Measurements from ENCODE around the gene DNAH14. TPM values are rescaled to one million over a fixed set of nuclear protein-coding genes. Genes with fewer than 3 reads are reported as not detected.
"Not testable (repeated sequence)": the region's sequence is repeated elsewhere in the genome, so short reads cannot be mapped to it uniquely, and the experiment has no call there.

Gene DNAH14
- total and polyA plus RNA-seq, 2 donors (not counting 3 experiments of a cell fraction or from before 2014, with no cell fraction given): 1.5 to 7.1 TPM

DNA sequence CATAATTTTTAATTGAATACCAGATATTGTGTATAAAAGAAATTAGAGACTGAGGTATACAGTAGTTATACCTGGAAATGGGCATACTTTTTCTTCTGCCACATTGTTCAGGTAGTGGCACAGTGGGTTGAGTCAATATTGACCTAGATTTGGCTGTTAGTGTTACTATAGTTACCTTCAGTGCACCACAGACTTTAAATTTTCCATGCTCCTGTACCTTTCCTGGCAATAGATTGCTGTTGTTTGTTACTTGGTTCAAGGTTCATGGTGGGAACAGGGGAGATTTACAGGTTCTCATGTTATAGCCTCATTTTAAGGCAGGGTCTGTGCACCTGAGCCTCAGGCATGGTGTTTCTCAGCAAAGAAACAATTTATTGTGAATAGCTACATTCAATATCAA is 279.7 kb downstream of the DNAH14 start:
- no peaks in the 10 kb centered on the region for H3K27me3 ChIP-seq (ENCODE audit: control insufficient read depth in 2 of 2, insufficient read depth in 2 of 2, low read length in 2 of 2)
- ChIA-PET POLR2A (no interaction called here), CTCF (no interaction called here)
- H3K36me3 ChIP-seq (ENCODE audit: control insufficient read depth in 2 of 2, extremely low read depth in 1 of 2, insufficient read depth in 2 of 2, low read length in 2 of 2): no peaks in the 10 kb centered on the region
- TF ChIP-seq JUN (IDR thresholded peaks at IDR 0.05; ENCODE audit: borderline replicate concordance, insufficient read depth, insufficient read length, low read depth) (no peak), POLR2AphosphoS5 (IDR thresholded peaks at IDR 0.05; ENCODE audit: insufficient read depth, low read depth, low read length) (no peak), POLR2A (IDR thresholded peaks at IDR 0.05; ENCODE audit: low read depth, low read length) (no peak), MYC (IDR thresholded peaks at IDR 0.05; ENCODE audit: low read depth, low read length) (no peak), GATA2 (IDR thresholded peaks at IDR 0.05; ENCODE audit: insufficient read depth, insufficient read length, low read depth, low read length) (no peak), EZH2 (IDR thresholded peaks at IDR 0.05; ENCODE audit: borderline replicate concordance, low read depth, low read length, severe bottlenecking) (no peak), FOS (IDR thresholded peaks at IDR 0.05; ENCODE audit: borderline replicate concordance, insufficient read depth, low read length) (no peak)
- TF ChIP-seq, protein P1, sequence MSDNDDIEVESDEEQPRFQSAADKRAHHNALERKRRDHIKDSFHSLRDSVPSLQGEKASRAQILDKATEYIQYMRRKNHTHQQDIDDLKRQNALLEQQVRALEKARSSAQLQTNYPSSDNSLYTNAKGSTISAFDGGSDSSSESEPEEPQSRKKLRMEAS (IDR thresholded peaks at IDR 0.05; ENCODE audit: insufficient read depth, insufficient read length): no peak
- TF ChIP-seq, protein P2, sequence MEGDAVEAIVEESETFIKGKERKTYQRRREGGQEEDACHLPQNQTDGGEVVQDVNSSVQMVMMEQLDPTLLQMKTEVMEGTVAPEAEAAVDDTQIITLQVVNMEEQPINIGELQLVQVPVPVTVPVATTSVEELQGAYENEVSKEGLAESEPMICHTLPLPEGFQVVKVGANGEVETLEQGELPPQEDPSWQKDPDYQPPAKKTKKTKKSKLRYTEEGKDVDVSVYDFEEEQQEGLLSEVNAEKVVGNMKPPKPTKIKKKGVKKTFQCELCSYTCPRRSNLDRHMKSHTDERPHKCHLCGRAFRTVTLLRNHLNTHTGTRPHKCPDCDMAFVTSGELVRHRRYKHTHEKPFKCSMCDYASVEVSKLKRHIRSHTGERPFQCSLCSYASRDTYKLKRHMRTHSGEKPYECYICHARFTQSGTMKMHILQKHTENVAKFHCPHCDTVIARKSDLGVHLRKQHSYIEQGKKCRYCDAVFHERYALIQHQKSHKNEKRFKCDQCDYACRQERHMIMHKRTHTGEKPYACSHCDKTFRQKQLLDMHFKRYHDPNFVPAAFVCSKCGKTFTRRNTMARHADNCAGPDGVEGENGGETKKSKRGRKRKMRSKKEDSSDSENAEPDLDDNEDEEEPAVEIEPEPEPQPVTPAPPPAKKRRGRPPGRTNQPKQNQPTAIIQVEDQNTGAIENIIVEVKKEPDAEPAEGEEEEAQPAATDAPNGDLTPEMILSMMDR (IDR thresholded peaks at IDR 0.05; ENCODE audit: extremely low read depth in 1 of 2, insufficient read depth in 1 of 2, low read depth in 1 of 2, low read length in 2 of 2): no peak
- BruUV-seq (replicated peaks): no TSS peak
- no peaks in the 10 kb centered on the region for H4K20me1 ChIP-seq (replicated peaks; ENCODE audit: control insufficient read depth, extremely low read depth, insufficient read depth, low read length)
- FAIRE-seq (no peak), DNase-seq (ENCODE audit: low read depth, low spot score) (no peak)
- H3K4me1 ChIP-seq (ENCODE audit: control insufficient read depth, extremely low read depth, insufficient read depth, low read length): no peaks in the 10 kb centered on the region
- intact Hi-C loops (cut with micrococcal nuclease): no loop called here
- H3K9me1 ChIP-seq (replicated peaks; ENCODE audit: control insufficient read depth, extremely low read depth, insufficient read depth, low read length): no peaks in the 10 kb centered on the region
- no peaks in the 10 kb centered on the region for H3K79me2 ChIP-seq (ENCODE audit: control insufficient read depth, insufficient read depth, low read length)
- H3K9me3 ChIP-seq (replicated peaks; ENCODE audit: control insufficient read depth, insufficient read depth, low read length): no peaks in the 10 kb centered on the region
- dilution Hi-C loops (cut with MboI; ENCODE audit: extremely low pct_ligation_motif_present, low sequenced_read_pairs): no loop called here
- no peak overlapping the region for H2AFZ ChIP-seq (ENCODE audit: low read depth, low read length)
- no peak overlapping the region for H3K4me2 ChIP-seq (ENCODE audit: insufficient read depth, low read length)
- no peak overlapping the region for H3K27ac ChIP-seq (ENCODE audit: insufficient read depth, low read depth, low read length)
- no peak overlapping the region for H3K4me3 ChIP-seq (replicated peaks in 1 of 3; ENCODE audit: insufficient read depth in 1 of 3, low read depth in 1 of 3, low read length in 3 of 3)
- H3K9ac ChIP-seq (replicated peaks; ENCODE audit: extremely low read depth, insufficient read depth, low read length): no peak overlapping the region

DNA sequence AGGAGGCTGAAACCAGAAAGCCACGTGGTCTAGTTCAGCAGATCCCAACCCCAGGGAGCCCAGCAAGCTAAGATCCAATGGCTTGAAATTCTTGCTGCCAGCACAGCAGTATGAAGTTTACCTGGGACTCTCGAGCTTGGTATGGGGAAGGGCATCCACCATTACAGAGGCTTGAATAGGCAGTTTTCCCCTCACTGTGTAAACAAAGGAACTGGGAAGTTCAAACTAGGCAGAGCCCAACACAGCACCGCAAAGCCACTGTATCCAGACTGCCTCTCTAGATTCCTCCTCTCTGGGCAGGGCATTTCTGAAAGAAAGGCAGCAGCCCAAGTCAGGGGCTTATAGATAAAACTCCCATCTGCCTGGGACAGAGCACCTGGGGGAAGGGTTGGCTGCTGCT is 280.7 kb downstream of the DNAH14 start:
- POLR2A ChIA-PET; H3K27me3 ChIP-seq (ENCODE audit: control insufficient read depth in 2 of 2, insufficient read depth in 2 of 2, low read length in 2 of 2); H3K79me2 ChIP-seq (ENCODE audit: control insufficient read depth, insufficient read depth, low read length); H4K20me1 ChIP-seq (replicated peaks; ENCODE audit: control insufficient read depth, extremely low read depth, insufficient read depth, low read length); dilution Hi-C loops (cut with MboI; ENCODE audit: extremely low pct_ligation_motif_present, low sequenced_read_pairs); H3K4me2 ChIP-seq (ENCODE audit: insufficient read depth, low read length); H3K9ac ChIP-seq (replicated peaks; ENCODE audit: extremely low read depth, insufficient read depth, low read length); DNase-seq (ENCODE audit: low read depth, low spot score); H3K4me3 ChIP-seq (replicated peaks in 1 of 3; ENCODE audit: insufficient read depth in 1 of 3, low read depth in 1 of 3, low read length in 3 of 3); CTCF ChIA-PET; H3K9me3 ChIP-seq (replicated peaks; ENCODE audit: control insufficient read depth, insufficient read depth, low read length); H2AFZ ChIP-seq (ENCODE audit: low read depth, low read length); intact Hi-C loops (cut with micrococcal nuclease); H3K9me1 ChIP-seq (replicated peaks; ENCODE audit: control insufficient read depth, extremely low read depth, insufficient read depth, low read length); FAIRE-seq; BruUV-seq (replicated peaks); H3K36me3 ChIP-seq (ENCODE audit: control insufficient read depth in 2 of 2, extremely low read depth in 1 of 2, insufficient read depth in 2 of 2, low read length in 2 of 2); H3K4me1 ChIP-seq (ENCODE audit: control insufficient read depth, extremely low read depth, insufficient read depth, low read length); H3K27ac ChIP-seq (ENCODE audit: insufficient read depth, low read depth, low read length): not testable (repeated sequence)

DNA sequence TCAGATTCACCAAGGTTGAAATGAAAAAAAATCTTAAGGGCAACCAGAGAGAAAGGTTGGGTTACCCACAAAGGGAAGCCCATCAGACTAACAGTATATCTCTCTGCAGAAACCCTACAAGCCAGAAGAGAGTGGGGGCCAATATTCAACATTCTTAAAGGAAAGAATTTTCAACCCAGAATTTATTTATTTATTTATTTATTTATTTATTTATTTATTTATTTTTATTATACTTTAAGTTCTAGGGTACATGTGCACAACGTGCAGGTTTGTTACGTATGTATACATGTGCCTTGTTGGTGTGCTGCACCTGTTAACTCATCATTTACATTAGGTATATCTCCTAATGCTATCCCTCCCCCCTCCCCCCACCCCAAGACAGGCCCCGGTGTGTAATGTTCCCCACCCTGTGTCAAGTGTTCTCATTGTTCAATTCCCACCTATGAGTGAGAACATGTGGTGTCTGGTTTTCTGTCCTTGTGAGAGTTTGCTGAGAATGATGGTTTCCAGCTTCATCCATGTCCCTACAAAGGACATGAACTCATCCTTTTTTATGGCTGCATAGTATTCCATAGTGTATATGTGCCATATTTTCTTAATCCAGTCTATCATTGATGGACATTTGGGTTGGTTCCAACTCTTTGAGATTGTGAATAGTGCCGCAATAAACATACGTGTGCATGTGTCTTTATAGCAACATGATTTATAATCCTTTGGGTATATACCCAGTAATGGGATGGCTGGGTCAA is 282.4 kb downstream of the DNAH14 start:
- BruUV-seq (replicated peaks); H3K36me3 ChIP-seq (ENCODE audit: control insufficient read depth in 2 of 2, extremely low read depth in 1 of 2, insufficient read depth in 2 of 2, low read length in 2 of 2); H3K27ac ChIP-seq (ENCODE audit: insufficient read depth, low read depth, low read length); H3K4me2 ChIP-seq (ENCODE audit: insufficient read depth, low read length); H3K27me3 ChIP-seq (ENCODE audit: control insufficient read depth in 2 of 2, insufficient read depth in 2 of 2, low read length in 2 of 2); dilution Hi-C loops (cut with MboI; ENCODE audit: extremely low pct_ligation_motif_present, low sequenced_read_pairs); DNase-seq (ENCODE audit: low read depth, low spot score); H3K4me1 ChIP-seq (ENCODE audit: control insufficient read depth, extremely low read depth, insufficient read depth, low read length); FAIRE-seq; H4K20me1 ChIP-seq (replicated peaks; ENCODE audit: control insufficient read depth, extremely low read depth, insufficient read depth, low read length); H3K9me1 ChIP-seq (replicated peaks; ENCODE audit: control insufficient read depth, extremely low read depth, insufficient read depth, low read length); H3K9me3 ChIP-seq (replicated peaks; ENCODE audit: control insufficient read depth, insufficient read depth, low read length); POLR2A ChIA-PET; H3K79me2 ChIP-seq (ENCODE audit: control insufficient read depth, insufficient read depth, low read length); H3K9ac ChIP-seq (replicated peaks; ENCODE audit: extremely low read depth, insufficient read depth, low read length); CTCF ChIA-PET; H2AFZ ChIP-seq (ENCODE audit: low read depth, low read length); H3K4me3 ChIP-seq (replicated peaks in 1 of 3; ENCODE audit: insufficient read depth in 1 of 3, low read depth in 1 of 3, low read length in 3 of 3); intact Hi-C loops (cut with micrococcal nuclease): not testable (repeated sequence)

Data from endothelial cell of umbilical vein (primary cell).